RKO (cell line): ENCODE data around the gene TREM1.
"Not testable (repeated sequence)": the region's sequence is repeated elsewhere in the genome, so short reads cannot be mapped to it uniquely, and the experiment has no call there.

Experiments used
- DNase-seq: peaks from one replicate; pipeline ENCODE4 v3.0.0-alpha.2; 2016; ENCODE audit warnings: low spot score

The TREM1 gene

DNA sequence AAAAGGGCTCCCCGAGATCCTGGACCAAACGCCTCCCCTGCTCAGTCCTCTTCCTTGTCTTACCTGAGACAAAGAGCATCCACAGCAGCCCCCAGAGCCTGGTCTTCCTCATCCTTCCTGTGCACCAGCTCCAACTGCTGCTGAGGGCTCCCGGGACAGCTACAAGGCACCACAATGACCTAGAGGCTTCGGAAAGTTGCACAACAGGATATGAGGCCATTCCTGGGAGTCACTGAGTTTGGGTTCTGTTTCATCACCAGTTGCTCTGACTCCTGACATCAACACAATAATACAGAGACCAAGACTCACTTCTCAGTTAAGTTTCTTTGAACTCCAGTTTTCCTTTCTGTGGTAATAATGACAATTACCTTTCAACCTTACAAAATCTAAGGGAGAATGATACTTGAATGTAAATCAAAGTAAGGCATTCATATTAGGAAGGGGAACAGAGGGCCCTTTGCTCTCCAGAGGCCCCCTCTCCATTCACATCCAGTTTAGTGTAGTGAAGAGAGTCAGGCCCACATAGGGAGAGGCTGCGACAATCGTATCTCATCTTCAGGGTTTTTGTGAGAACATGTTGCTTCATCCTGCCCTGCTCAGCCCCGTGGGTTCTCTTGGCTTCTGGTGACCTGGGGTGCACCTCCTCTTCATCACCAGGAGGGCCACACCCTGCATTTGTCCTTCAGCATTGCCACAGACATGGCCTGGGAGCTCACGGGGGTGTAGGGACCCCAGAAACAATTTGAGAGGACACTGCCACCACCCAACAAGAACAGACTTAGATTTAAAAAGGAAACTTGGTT lies at the start of gene TREM1:
Gene TREM1, minus strand, starts transcription at position 139 of the 803 bp plus-strand sequence. Its CDS starts 27 bp downstream, at position 112.
- DNase-seq: peak; percentile 62

DNA sequence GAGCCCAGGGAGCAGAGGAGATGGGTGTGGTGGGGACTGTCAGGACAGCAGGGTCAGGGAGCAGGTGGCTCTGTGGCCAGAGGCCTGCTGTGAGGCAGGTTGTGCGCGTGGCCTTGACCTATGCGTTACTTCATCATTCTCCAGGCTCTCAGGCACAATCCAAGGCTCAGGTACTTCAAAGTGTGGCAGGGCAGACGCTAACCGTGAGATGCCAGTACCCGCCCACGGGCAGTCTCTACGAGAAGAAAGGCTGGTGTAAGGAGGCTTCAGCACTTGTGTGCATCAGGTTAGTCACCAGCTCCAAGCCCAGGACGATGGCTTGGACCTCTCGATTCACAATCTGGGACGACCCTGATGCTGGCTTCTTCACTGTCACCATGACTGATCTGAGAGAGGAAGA lies 49.5 kb upstream of the TREM1 start:
- no peak for DNase-seq

DNA sequence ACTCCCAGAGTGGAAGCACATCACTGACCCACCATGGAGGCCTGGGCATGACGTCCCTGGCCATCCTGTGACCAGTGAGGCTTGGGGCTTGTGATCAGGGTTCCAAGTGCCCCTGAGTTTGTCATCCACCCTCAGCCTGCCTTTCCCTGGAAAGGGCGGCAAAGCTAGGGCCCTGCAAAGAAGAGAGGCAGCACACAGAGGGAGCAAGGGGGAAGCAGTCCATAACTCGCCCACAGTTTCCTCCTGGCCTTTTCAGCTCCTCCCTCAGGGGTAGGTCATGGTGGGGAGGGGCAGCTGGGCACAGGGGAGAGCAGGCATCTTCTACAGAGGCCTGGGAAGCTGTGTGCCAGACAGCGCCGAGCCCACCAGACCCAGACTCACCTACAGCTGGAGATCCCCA lies 48.8 kb upstream of the TREM1 start, which contains the start of gene NCR2:
Gene NCR2, plus strand, starts transcription at position 313 of the 400 bp plus-strand sequence. CDS start 269 bp downstream, outside the sequence.
- DNase-seq: no peak

DNA sequence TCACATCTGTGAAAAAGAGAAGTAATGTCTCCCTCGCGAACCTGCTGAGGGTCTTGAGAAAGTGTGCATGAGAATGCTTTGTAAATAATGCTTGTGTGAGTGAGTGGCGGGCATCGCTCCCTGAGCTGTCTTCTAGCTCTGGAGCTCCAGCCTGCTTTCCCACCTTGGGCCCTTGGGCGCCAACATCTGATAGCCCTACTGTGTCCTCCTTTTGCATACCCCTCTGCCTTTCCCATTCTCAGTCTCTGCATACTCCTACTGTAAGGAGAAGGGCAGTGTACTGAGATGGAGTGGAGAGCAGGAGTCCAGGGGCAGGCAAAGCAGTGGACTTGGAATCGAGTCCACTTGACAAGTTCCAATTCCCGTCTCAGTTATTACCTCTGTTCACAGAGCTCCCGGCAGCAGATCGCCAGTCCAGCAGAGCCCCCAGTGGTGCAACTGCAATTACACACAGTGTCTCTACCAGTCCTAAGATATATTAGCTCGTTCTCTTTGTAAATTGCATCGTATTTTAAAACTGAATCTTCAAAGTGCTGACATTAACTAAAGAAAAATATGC lies 48.1 kb upstream of the TREM1 start:
- peak; percentile 8 for DNase-seq

DNA sequence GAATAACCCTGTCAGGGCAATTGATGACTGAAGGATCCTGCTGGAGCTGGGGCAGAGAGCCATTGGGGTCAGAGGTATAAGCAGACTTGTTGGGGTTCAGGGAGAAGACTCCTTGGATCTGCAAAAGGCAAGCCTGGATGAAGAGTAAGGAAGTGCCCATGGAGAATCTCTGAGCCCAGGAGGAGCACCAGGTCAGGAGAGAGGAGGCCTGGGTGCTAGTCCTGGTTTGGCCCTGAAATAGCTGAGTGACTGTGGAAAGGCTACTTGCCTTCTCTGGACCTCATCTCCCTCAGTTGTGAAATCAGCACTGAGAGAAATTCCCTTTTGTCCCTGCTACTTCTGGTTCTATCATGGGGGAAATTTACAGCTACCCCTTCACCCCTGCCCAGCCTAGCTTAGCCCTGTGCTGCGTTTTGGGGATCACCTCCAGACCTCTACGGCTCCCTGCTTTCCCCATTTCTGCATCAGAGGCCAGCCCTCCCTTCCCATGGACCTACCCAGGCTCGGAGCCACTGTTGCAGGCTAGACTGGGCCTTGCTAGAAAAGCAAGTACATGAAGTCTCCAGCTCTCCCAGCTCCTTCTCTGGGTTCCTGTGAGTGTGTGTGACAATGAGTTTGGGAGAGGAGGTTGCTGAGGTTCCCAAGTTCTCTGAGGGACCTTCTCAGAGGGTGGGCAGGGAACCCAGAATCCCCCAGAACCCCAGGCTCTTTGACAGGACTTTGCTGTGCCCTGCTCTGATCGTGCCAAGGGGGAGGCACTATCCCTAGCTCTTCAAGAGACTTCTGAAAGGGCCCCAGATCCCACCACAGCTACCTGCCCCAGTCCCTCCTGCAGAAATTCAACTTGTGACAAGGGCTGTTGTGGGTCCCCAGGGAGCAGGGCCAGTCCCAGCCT lies 46.6 kb upstream of the TREM1 start:
- DNase-seq: no peak

DNA sequence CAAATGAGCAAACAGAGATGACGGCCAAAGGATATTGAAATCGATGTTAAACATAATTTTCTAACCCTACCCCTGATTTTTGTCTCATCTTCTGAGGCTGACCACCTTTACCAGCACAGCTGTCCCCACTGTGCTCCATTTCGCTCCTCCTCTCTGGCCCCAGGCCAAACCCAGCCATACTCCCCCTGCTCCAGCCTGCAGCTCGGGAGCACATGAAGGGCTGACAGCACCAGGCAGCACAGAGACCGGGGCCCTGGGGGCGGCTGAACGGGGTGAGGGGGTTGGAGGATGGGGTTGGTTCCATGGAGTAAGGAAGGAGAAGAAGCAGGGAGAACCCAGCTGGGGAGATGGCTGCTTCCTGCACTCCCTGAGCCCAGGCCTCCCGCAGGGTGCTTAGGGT lies 45.8 kb upstream of the TREM1 start:
- no peak for DNase-seq

DNA sequence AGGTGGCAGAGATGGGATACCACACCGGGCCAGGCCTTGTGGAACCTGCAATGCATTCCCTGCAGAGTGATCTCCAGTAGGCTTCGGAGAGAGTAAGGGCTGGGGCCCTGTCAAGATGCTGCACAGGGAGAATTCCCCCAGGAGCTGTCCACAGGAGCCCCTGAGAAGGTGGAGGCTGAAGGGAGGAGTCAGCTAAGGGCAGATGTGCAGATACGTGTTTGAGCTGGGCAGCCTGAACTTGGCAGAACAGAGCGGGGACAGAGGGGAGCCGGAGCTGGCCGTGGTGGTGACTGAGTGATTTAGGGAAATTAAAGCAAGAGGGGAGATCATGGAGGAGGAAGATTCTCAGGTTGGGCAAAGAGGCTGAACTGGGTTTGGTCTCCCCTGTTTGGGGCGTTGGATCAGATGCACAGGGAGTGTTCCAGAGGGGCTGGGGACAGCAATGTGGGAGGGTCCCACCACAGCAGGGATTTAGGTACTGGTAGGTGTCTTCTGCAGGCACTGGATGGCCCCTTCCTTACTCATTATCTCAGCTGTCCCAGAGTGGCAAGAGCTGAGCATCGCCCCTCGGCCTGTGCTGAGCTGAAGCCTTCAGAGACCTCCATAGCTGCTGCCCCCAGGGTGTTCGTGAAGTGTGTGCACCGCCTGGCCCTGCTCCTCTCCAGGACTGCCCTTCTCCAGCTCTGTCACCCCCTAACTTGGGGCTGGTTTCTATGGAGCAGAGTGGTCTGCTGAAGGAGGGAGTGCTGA lies 45.1 kb upstream of the TREM1 start:
- no peak for DNase-seq

DNA sequence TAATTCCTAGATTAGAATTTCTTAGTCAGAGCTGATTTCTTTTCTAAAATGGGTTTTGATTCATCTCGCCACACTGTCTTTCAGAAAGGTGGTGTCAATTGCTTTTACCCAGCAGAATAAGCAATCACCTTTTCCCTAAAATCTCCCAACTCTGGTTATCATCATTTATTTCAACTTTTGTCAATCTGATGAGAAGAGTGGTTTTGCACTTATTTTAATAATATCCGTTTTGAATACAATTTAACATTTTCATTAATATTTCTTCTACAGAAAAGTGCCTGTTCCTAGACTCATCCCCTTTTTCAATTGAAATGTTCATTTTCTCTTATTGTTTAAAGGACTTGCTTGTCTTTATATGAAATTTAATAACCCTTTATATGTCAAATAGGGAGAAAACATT lies 40.7 kb upstream of the TREM1 start:
- no peak for DNase-seq

DNA sequence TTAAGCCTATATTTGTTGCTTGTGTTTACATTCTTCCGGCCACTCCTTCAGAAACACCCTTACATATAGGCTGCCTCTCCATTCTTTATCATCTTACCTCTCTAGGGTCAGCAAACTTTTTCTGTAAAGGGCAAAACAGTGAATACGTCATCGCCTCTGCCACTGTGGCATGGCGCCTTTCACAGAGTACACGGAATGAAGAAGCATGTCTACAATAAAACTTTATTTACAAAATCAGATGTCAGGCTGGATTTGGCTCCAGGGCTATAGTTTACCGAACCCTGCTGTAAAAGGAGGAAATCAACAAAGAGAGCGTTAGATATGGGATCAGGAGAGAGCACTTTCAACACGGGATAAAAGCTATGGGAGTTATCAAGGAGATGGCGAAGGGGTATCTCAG lies 39.6 kb upstream of the TREM1 start:
- no peak for DNase-seq

DNA sequence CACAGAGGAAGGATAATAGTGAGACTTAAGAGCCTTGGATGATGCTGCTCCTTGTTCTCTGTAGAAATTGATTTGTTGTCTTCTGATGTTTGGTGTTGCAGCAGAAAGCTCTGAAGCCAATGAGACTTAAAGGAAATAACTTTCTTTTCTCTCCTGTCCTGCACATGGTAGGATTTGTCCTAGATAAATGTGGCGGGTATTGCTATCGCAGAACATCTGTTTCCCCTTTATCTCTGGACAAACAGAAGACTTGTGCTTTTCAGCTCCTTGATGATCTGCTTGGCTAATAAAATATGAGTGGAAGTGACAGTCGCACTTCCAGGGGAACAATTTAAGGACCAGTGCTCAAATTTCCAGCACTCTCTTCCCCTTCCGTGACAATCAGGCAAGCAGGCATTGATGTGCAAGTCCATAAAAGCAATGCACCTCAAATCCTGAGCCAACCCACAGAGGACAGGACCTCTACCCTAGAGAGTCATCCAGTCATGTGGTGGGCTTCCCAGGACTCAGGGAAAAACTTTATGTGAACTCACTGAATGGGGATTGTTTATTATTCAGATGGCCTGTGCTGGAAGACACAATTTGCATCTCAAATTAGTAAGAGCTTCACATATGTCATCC lies 39.1 kb upstream of the TREM1 start:
- DNase-seq: no peak

DNA sequence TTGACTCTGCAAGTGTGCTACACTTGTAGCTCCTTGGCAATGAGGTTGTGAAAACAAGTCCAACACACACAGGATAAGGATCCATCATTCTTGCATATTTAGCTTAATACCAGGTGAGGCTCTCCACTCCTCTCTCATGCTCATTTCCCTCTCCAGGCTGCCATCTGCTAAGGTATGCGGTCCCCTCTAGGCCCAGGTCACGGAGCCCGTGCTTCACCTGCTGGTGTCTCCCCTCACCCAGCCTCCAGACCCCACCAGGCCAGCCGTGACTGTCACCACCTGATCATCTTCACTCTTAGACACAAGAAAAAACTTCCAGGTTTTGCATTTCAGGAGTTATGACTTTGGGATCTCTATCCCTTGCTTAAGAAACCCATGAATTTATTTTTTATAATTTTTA lies 34.7 kb upstream of the TREM1 start:
- DNase-seq: no peak

DNA sequence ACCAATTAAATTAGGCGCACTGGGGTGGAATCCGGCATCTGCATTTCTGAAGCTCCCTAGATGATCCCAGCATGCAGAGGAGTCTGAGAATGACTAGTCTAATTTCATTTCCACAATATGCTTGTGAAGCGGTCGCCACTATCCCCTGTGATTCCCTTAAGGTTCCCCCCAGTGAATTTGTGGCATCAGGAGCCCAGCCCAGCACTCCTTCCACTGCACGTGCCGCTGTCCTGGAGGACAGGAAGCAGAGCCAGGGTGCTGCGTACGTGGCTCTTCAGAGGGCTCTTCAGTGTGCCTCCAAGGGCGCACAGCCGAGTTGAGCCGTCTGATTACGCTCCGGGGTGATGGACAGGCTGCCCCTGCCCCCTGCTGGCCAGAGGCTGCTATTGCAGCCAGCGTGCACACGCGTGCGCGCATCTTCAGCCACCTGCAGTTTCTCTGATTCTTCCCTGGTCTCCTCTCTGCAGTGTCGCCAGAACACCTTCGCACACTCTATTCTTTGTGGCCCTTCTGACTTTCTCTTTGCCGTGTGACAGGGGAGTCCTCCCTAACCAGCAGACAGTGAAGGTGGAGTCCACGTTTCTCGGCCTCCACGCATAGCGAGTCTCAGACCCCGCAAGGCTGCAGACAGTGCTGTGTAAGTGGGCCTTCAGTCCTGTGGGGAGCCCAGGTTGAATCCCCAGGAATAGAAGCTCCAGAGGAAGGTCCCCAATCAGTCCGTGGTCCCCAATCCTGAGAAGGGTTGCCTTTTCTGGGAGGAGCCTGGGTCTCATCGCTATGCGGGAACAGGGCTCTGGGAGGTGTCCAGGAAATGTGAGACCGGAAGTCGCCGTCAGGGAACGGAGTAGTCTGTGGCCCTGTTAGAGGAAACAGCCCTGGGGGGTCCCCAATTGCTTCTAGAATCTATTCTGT lies 32.4 kb upstream of the TREM1 start:
- peak; percentile 76 for DNase-seq

DNA sequence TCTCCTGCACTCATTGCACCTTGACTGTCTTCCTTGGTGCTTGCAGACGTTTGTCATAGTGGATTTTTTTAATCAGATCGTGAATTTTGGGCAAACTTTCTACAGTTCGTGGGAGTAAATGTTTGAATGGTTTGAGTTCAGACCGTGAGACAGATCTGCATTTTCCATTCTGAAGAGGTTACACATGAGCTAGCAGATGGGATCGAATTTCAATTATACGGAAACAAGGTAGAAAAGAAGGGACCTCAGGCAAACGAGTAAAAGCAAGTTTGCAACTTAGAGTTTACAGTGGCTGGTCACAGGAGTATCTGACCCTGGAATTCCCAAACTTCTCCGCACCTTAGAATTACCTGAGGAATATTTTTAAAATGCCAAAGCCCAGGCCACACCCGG lies 31.8 kb upstream of the TREM1 start:
- no peak for DNase-seq

DNA sequence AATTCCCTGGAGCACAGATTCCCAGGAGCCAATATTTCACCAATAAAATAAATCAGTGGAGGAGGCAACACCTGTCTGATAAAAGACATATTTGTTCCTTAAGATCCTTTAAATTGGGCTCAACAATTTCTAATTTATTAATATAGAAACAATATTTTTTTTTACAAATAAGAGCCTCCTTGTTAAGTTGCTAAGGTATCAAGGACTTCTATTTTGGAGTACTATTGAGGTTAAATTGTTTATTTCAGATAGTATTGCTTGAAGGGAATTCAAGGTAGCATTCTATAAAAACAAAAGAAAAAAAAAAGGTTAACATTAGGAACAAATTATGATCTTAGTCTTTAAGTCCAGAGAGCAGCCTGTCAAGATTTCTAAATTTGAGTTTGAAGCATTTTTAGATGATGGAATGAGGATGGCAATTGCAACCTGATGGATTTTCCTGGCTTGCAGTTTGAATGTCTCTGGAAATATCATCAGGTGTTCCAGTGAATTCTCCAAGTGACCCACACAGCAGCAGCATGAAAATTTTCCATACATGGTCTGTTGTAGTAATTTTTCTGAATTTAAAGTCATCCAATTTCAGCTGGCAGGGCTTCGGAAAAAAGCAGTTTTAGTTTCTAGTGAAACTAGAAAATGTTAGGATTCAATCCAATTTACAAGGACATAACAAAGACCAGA lies 29.6 kb upstream of the TREM1 start:
- no peak for DNase-seq

DNA sequence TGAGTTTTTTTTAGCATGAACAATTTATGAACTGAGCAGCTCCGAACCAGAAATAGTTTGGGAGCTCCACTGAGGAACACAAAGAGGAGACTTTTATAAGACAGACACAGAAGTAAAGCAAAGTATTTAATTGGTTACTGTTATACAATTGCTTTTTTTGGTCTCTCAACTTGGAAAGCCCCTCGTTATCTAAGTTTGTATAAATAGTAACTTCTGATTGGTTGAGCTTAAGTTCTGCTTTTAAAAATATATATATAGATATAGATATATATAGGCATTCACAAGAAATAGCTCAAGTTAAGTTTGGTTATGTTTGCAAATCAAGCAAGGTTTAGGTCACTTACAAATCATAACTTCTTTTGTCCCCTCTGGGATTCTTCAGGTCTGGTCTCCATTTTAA lies 28.7 kb upstream of the TREM1 start:
- no peak for DNase-seq

DNA sequence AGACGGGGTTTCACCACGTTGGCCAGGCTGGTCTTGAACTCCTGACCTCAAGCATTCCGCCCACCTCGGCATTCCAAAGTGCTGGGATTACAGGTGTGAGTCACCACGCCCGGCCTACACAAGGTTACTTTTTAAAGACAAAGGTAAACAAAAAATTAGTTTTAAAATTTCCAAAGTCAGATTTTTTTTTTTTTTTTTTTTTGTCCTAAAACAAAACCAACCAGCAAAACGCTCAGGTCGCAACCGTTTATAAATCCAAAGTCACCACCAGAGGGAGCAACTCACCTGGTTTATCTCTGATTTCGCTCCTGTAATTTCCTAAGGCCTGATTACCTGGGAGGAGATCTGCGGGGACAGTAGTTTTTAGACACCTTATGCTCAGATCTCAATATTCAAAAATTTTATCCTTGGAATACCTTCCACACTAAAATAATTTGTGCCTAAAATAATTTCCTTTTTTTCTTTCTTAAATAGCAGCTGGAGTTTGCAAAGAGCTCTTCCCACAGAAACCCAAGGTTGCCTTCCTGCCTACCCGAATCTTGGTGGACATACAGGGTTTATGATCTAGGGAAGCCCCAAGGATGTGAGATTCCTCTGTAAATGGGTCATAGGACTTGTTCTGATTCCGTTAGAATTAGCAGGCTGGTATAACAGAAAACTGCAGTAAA lies 19.8 kb upstream of the TREM1 start:
- DNase-seq: peak; percentile 22

DNA sequence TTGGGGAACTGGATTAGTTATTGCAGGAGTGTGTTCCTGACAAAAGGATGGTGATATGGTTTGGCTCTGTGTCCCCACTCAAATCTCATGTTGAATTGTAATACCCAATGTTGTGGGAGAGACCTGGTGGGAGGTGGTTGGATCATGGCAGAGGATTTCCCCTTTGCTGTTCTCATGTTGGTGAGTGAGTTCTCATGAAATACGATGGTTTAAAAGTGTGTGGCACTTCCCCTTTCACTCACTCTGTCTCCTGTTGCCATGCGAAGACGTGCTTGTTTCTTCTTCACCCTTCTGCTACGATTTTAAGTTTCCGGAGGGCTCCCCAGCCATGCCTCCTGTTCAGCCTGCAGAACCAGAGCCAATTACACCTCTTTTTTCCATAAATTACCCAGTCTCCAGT lies 16.2 kb upstream of the TREM1 start:
- no peak for DNase-seq

DNA sequence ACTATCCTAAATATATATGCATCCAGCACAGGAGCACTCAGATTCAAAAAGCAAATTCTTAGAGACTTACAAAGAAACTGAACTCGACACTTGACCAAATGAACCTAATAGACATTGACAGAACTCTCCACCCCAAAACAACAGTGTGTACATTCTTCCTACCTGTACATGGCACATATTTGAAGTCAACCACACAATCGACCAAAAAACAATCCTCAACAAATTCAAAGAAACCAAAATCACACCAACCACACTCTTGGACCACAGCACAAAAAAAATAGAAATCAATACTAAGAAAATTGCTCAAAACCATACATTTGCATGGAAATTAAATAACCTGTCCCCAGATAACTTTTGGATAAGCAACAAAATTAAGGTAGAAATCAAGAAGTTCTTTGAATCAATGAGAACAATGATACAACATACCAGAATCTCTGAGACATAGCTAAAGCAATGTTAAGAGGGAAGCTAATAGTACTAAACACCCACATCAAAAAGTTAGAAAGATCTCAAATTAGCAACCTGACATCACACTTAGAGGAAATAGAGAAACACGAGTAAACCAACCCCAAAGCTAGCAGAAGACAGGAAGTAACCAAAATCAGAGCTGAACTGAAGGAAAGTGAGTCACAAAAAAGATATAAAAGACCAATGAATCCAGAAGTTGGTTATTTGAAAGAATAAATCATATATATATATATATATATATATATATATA lies 12.5 kb upstream of the TREM1 start:
- DNase-seq: no peak

DNA sequence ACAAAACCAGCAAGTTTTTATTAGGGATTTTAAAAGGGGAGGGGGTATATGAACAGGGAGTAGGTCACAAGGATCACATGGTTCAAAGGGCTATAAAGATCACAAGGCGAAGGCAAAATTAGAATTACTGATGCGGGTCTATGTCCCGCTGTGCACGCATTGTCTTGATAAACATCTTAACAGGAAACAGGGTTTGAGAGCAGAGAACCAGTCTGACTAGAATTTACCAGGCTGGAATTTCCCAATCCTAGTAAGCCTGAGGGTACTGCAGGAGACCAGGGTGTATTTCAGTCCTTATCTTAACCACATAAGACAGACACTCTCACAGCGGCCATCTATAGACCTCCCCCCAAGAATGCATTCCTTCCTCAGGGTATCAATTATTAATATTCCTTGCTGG lies 10.8 kb upstream of the TREM1 start:
- not testable (repeated sequence) for DNase-seq
